Fibroblast of mammary gland (primary cell): ENCODE results near the gene TANC1.

Source experiments
- DNase-seq: peaks from one replicate; pipeline ENCODE4 v3.0.0-alpha.2; 2010; ENCODE audit warnings: low read depth
- H3K4me3 ChIP-seq: 2 replicates; pipeline ENCODE4 v1.5.1; 2011; ENCODE audit warnings: low read depth, mild to moderate bottlenecking, low read length, moderate library complexity; ENCODE audit not compliant: control insufficient read depth
- CTCF ChIP-seq: conservative IDR thresholded peaks from 2 replicates; pipeline ENCODE4 v1.5.1; 2011; ENCODE audit warnings: low read depth, low read length, inconsistent platforms; ENCODE audit not compliant: control insufficient read depth, insufficient read depth

Gene TANC1

GRCh38 chr2:159075727-159076126 lies 107.3 kb downstream of the TANC1 start:
- TF ChIP-seq CTCF, result no peak
- peak; percentile 70 for DNase-seq
- no peak overlapping the region for H3K4me3 ChIP-seq

DNA sequence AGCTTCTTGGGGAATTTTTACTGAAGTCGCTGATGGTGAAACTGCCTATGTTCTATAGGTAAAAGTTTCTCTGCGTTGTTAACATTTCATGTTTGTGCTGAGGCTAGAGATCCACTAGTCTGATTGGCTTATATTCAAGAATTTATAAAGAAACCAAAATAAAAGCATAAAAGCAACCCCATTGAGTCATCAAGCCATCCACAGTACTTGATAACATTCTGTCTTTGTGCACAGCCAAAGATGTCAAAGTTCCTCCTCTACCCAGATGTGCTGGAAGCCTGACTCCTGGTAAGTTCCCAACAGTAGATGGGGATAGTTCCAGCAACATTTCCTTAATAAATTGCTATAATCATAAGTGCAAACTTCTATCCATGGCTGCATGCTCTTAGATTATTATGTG lies 107.8 kb downstream of the TANC1 start:
- no peak overlapping the region for H3K4me3 ChIP-seq
- DNase-seq, result peak; percentile 95
- TF ChIP-seq CTCF, result peak; percentile 17

- no peak overlapping the region for H3K4me3 ChIP-seq
- peak; percentile 39 for DNase-seq
- TF ChIP-seq CTCF, result no peak
These were observed 109.4 kb downstream of the TANC1 start for GRCh38 chr2:159077869-159078268.

- no peak for TF ChIP-seq CTCF
- no peak for DNase-seq
- H3K4me3 ChIP-seq, result no peak overlapping the region
These were observed 110.0 kb downstream of the TANC1 start for GRCh38 chr2:159078443-159078842.

DNA sequence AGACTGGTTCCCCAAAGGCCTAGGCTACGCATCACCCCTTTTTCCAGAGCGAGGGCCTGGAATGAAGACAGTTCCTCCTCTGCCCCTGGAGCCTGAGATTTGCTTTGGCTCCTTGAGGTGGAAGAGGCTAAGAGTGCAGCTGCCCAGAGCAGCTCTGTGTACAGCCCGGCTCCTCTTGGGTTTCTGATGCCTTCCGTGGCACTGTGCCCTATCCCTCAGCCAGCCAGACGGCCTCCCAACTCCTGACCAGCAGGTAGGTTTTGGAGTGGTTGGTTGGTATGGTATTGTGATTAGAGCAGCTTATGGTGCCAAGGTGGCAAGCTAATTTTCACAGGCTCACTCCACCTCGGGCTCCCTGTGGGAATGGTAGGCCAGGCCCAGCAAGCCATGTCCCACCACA lies 112.2 kb downstream of the TANC1 start:
- no peak overlapping the region for H3K4me3 ChIP-seq
- DNase-seq, result no peak
- TF ChIP-seq CTCF, result no peak

DNA sequence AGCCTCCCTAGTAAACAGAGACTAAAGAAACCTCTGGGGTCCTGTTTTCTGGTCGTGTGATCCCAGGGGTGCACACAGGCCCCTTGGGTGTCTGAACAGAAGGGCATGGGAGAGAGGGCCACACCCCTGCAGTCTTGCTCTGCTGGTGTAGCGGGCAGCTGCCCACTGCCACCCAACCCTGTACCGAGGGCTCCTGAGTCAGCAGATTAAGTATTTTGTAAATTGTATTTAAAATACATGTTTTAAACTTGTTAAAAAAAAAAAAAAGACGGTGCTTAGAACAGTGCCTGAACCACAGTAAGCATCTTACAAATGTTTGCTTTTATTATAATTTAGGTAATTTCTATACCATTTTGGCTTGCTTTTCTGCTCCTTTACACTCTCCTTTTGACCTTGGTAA lies 113.7 kb downstream of the TANC1 start:
- no peak for TF ChIP-seq CTCF
- no peak for DNase-seq
- H3K4me3 ChIP-seq, result no peak overlapping the region
